ENCODE data around the gene KANSL1.

The KANSL1 gene

GRCh38 chr17:45992904-45993303 is 200.3 kb downstream of the KANSL1 start:
- Histone ChIP-seq H3K9me3 (ENCODE audit: control insufficient read depth in 2 of 2, low read length in 2 of 2) (no peaks in the 10 kb centered on the region), H3K4me1 (ENCODE audit: control insufficient read depth in 2 of 2, insufficient read depth in 2 of 2, low read length in 2 of 2) (no peaks in the 10 kb centered on the region), H3K4me3 (ENCODE audit: low read length in 2 of 2) (no peak overlapping the region), H3K27me3 (ENCODE audit: control insufficient read depth in 2 of 2, insufficient read depth in 2 of 2, low read length in 2 of 2) (no peaks in the 10 kb centered on the region), H3K27ac (ENCODE audit: low read depth in 2 of 2, low read length in 2 of 2) (no peak overlapping the region), H3K9ac (ENCODE audit: low read depth in 1 of 2, low read length in 2 of 2) (no peak overlapping the region), H3K36me3 (ENCODE audit: control insufficient read depth in 2 of 2, insufficient read depth in 2 of 2, low read length in 2 of 2) (no peaks in the 10 kb centered on the region)

- Histone ChIP-seq H3K27me3 (ENCODE audit: control insufficient read depth in 2 of 2, insufficient read depth in 2 of 2, low read length in 2 of 2) (no peaks in the 10 kb centered on the region), H3K9me3 (ENCODE audit: control insufficient read depth in 2 of 2, low read length in 2 of 2) (no peaks in the 10 kb centered on the region), H3K4me3 (ENCODE audit: low read length in 2 of 2) (no peak overlapping the region), H3K27ac (ENCODE audit: low read depth in 2 of 2, low read length in 2 of 2) (no peak overlapping the region), H3K4me1 (ENCODE audit: control insufficient read depth in 2 of 2, insufficient read depth in 2 of 2, low read length in 2 of 2) (no peaks in the 10 kb centered on the region), H3K9ac (ENCODE audit: low read depth in 1 of 2, low read length in 2 of 2) (no peak overlapping the region), H3K36me3 (ENCODE audit: control insufficient read depth in 2 of 2, insufficient read depth in 2 of 2, low read length in 2 of 2) (no peaks in the 10 kb centered on the region)
These were observed 201.1 kb downstream of the KANSL1 start for GRCh38 chr17:45992175-45992574.

- Histone ChIP-seq H3K4me3 (ENCODE audit: low read length in 2 of 2) (no peak overlapping the region), H3K27ac (ENCODE audit: low read depth in 2 of 2, low read length in 2 of 2) (no peak overlapping the region), H3K9ac (ENCODE audit: low read depth in 1 of 2, low read length in 2 of 2) (no peak overlapping the region), H3K9me3 (ENCODE audit: control insufficient read depth in 2 of 2, low read length in 2 of 2) (no peaks in the 10 kb centered on the region), H3K36me3 (ENCODE audit: control insufficient read depth in 2 of 2, insufficient read depth in 2 of 2, low read length in 2 of 2) (no peaks in the 10 kb centered on the region), H3K27me3 (ENCODE audit: control insufficient read depth in 2 of 2, insufficient read depth in 2 of 2, low read length in 2 of 2) (no peaks in the 10 kb centered on the region), H3K4me1 (ENCODE audit: control insufficient read depth in 2 of 2, insufficient read depth in 2 of 2, low read length in 2 of 2) (no peaks in the 10 kb centered on the region)
These were observed 201.9 kb downstream of the KANSL1 start for GRCh38 chr17:45991341-45991740.

- Histone ChIP-seq H3K4me1 (ENCODE audit: control insufficient read depth in 2 of 2, insufficient read depth in 2 of 2, low read length in 2 of 2) (no peaks in the 10 kb centered on the region), H3K4me3 (ENCODE audit: low read length in 2 of 2) (no peak overlapping the region), H3K27ac (ENCODE audit: low read depth in 2 of 2, low read length in 2 of 2) (no peak overlapping the region), H3K9ac (ENCODE audit: low read depth in 1 of 2, low read length in 2 of 2) (no peak overlapping the region), H3K36me3 (ENCODE audit: control insufficient read depth in 2 of 2, insufficient read depth in 2 of 2, low read length in 2 of 2) (no peaks in the 10 kb centered on the region), H3K27me3 (ENCODE audit: control insufficient read depth in 2 of 2, insufficient read depth in 2 of 2, low read length in 2 of 2) (no peaks in the 10 kb centered on the region), H3K9me3 (ENCODE audit: control insufficient read depth in 2 of 2, low read length in 2 of 2) (no peaks in the 10 kb centered on the region)
These were observed 202.3 kb downstream of the KANSL1 start for GRCh38 chr17:45990886-45991285.

GRCh38 chr17:45989759-45990158 is 203.5 kb downstream of the KANSL1 start:
- H3K27me3 ChIP-seq (ENCODE audit: control insufficient read depth in 2 of 2, insufficient read depth in 2 of 2, low read length in 2 of 2), result no peaks in the 10 kb centered on the region

GRCh38 chr17:45987706-45988105 is 205.5 kb downstream of the KANSL1 start:
- Histone ChIP-seq H3K4me3 (ENCODE audit: low read length in 2 of 2) (no peak overlapping the region), H3K36me3 (ENCODE audit: control insufficient read depth in 2 of 2, insufficient read depth in 2 of 2, low read length in 2 of 2) (no peaks in the 10 kb centered on the region), H3K27me3 (ENCODE audit: control insufficient read depth in 2 of 2, insufficient read depth in 2 of 2, low read length in 2 of 2) (no peaks in the 10 kb centered on the region), H3K4me1 (ENCODE audit: control insufficient read depth in 2 of 2, insufficient read depth in 2 of 2, low read length in 2 of 2) (no peaks in the 10 kb centered on the region), H3K9me3 (ENCODE audit: control insufficient read depth in 2 of 2, low read length in 2 of 2) (no peaks in the 10 kb centered on the region), H3K9ac (ENCODE audit: low read depth in 1 of 2, low read length in 2 of 2) (no peak overlapping the region), H3K27ac (ENCODE audit: low read depth in 2 of 2, low read length in 2 of 2) (no peak overlapping the region)

More at GRCh38 chr17:45989759-45990158, 203.5 kb downstream of the KANSL1 start:
- H3K9ac ChIP-seq (ENCODE audit: low read depth in 1 of 2, low read length in 2 of 2), result no peak overlapping the region
- no peaks in the 10 kb centered on the region for H3K4me1 ChIP-seq (ENCODE audit: control insufficient read depth in 2 of 2, insufficient read depth in 2 of 2, low read length in 2 of 2)
- H3K36me3 ChIP-seq (ENCODE audit: control insufficient read depth in 2 of 2, insufficient read depth in 2 of 2, low read length in 2 of 2), result no peaks in the 10 kb centered on the region
- no peak overlapping the region for H3K27ac ChIP-seq (ENCODE audit: low read depth in 2 of 2, low read length in 2 of 2)
- H3K4me3 ChIP-seq (ENCODE audit: low read length in 2 of 2), result no peak overlapping the region
- H3K9me3 ChIP-seq (ENCODE audit: control insufficient read depth in 2 of 2, low read length in 2 of 2), result no peaks in the 10 kb centered on the region

GRCh38 chr17:45986056-45986455 is 207.2 kb downstream of the KANSL1 start:
- Histone ChIP-seq H3K9ac (ENCODE audit: low read depth in 1 of 2, low read length in 2 of 2) (no peak overlapping the region), H3K27me3 (ENCODE audit: control insufficient read depth in 2 of 2, insufficient read depth in 2 of 2, low read length in 2 of 2) (peaks cover 0 to 4% of the 10 kb centered on the region in 2 donors), H3K36me3 (ENCODE audit: control insufficient read depth in 2 of 2, insufficient read depth in 2 of 2, low read length in 2 of 2) (no peaks in the 10 kb centered on the region), H3K27ac (ENCODE audit: low read depth in 2 of 2, low read length in 2 of 2) (no peak overlapping the region), H3K4me3 (ENCODE audit: low read length in 2 of 2) (no peak overlapping the region), H3K9me3 (ENCODE audit: control insufficient read depth in 2 of 2, low read length in 2 of 2) (no peaks in the 10 kb centered on the region), H3K4me1 (ENCODE audit: control insufficient read depth in 2 of 2, insufficient read depth in 2 of 2, low read length in 2 of 2) (no peaks in the 10 kb centered on the region)

- Histone ChIP-seq H3K27me3 (ENCODE audit: control insufficient read depth in 2 of 2, insufficient read depth in 2 of 2, low read length in 2 of 2) (peaks cover 0 to 4% of the 10 kb centered on the region in 2 donors), H3K4me1 (ENCODE audit: control insufficient read depth in 2 of 2, insufficient read depth in 2 of 2, low read length in 2 of 2) (no peaks in the 10 kb centered on the region), H3K9ac (ENCODE audit: low read depth in 1 of 2, low read length in 2 of 2) (no peak overlapping the region), H3K27ac (ENCODE audit: low read depth in 2 of 2, low read length in 2 of 2) (no peak overlapping the region), H3K9me3 (ENCODE audit: control insufficient read depth in 2 of 2, low read length in 2 of 2) (no peaks in the 10 kb centered on the region), H3K4me3 (ENCODE audit: low read length in 2 of 2) (no peak overlapping the region), H3K36me3 (ENCODE audit: control insufficient read depth in 2 of 2, insufficient read depth in 2 of 2, low read length in 2 of 2) (no peaks in the 10 kb centered on the region)
These were observed 207.8 kb downstream of the KANSL1 start for GRCh38 chr17:45985447-45985846.

GRCh38 chr17:45984368-45984767 is 208.9 kb downstream of the KANSL1 start:
- Histone ChIP-seq H3K36me3 (ENCODE audit: control insufficient read depth in 2 of 2, insufficient read depth in 2 of 2, low read length in 2 of 2) (no peaks in the 10 kb centered on the region), H3K27ac (ENCODE audit: low read depth in 2 of 2, low read length in 2 of 2) (no peak overlapping the region), H3K4me3 (ENCODE audit: low read length in 2 of 2) (no peak overlapping the region), H3K9me3 (ENCODE audit: control insufficient read depth in 2 of 2, low read length in 2 of 2) (no peaks in the 10 kb centered on the region), H3K27me3 (ENCODE audit: control insufficient read depth in 2 of 2, insufficient read depth in 2 of 2, low read length in 2 of 2) (peaks cover 0 to 4% of the 10 kb centered on the region in 2 donors), H3K4me1 (ENCODE audit: control insufficient read depth in 2 of 2, insufficient read depth in 2 of 2, low read length in 2 of 2) (no peaks in the 10 kb centered on the region), H3K9ac (ENCODE audit: low read depth in 1 of 2, low read length in 2 of 2) (no peak overlapping the region)

GRCh38 chr17:45983614-45984310 is 209.5 kb downstream of the KANSL1 start:
- Histone ChIP-seq H3K27ac (ENCODE audit: low read depth in 2 of 2, low read length in 2 of 2) (no peak overlapping the region), H3K4me3 (ENCODE audit: low read length in 2 of 2) (no peak overlapping the region), H3K9me3 (ENCODE audit: control insufficient read depth in 2 of 2, low read length in 2 of 2) (no peaks in the 10 kb centered on the region)

More at GRCh38 chr17:45983614-45984310, 209.5 kb downstream of the KANSL1 start:
- Histone ChIP-seq H3K36me3 (ENCODE audit: control insufficient read depth in 2 of 2, insufficient read depth in 2 of 2, low read length in 2 of 2) (no peaks in the 10 kb centered on the region), H3K27me3 (ENCODE audit: control insufficient read depth in 2 of 2, insufficient read depth in 2 of 2, low read length in 2 of 2) (peaks cover 0 to 4% of the 10 kb centered on the region in 2 donors), H3K9ac (ENCODE audit: low read depth in 1 of 2, low read length in 2 of 2) (no peak overlapping the region), H3K4me1 (ENCODE audit: control insufficient read depth in 2 of 2, insufficient read depth in 2 of 2, low read length in 2 of 2) (no peaks in the 10 kb centered on the region)
